Stimulated activated CD4-positive, alpha-beta T cell treated with anti-CD3 and anti-CD28 coated beads, Interleukin-4, amount 100 ng/mL, for 24 hours (primary cell): ENCODE results near the gene MYO10.
"Not testable (repeated sequence)": the region's sequence is repeated elsewhere in the genome, so short reads cannot be mapped to it uniquely, and the experiment has no call there.

ENCODE experiments used
- DNase-seq: peaks from one replicate; pipeline ENCODE4 v3.0.0-alpha.2; 2020

The MYO10 gene

DNA sequence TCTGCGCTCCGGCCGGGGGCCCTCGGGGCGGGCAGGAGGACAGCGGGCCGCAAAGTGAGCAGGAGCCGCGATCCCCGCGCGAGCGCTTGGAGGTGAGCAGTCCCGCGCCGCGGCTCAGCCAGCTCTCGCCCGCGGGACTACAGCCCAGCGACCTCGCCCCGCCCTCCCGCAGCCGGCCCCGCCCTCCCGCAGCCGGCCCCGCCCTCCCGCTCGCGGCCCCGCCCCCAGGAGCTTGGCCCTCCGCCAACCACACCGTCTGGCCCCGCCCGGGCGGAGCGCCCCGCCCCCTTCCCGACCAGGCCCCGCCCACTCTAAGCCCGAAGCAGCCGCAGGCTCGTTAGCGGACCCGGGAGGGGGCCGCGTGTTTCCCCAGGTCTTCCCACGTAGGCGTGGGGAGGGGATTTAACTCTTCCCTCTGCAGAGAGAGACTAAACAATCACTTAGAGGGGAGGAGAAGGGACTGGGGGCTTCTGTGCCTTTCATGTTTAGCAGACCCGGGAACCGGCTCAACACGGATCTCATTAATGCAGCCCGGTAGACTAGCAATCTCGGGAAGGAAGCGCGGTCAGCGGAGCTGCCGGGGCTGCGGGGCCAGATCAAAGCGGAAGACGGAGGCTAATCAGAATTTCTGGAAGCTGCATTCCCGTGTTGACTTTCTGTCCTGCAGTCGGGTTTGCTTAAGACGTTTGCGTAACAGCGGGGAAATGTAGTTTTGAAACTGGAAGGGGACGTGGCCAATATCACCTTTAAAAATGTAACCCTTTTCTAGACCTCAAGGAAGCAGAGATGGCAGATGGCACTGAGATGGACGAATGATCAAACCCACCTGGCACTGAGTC, at the start of gene MYO10:
Gene MYO10, minus strand, starts transcription at position 139 of the 839 bp plus-strand sequence. CDS start 480 bp downstream, outside the sequence.
- peak; percentile 37 for DNase-seq

- DNase-seq, result not testable (repeated sequence)
Measured at GRCh38 chr5:16985304-16985703, 49.2 kb upstream of the MYO10 start.

- DNase-seq, result no peak
Measured at GRCh38 chr5:16983972-16984371, 47.9 kb upstream of the MYO10 start.

DNA sequence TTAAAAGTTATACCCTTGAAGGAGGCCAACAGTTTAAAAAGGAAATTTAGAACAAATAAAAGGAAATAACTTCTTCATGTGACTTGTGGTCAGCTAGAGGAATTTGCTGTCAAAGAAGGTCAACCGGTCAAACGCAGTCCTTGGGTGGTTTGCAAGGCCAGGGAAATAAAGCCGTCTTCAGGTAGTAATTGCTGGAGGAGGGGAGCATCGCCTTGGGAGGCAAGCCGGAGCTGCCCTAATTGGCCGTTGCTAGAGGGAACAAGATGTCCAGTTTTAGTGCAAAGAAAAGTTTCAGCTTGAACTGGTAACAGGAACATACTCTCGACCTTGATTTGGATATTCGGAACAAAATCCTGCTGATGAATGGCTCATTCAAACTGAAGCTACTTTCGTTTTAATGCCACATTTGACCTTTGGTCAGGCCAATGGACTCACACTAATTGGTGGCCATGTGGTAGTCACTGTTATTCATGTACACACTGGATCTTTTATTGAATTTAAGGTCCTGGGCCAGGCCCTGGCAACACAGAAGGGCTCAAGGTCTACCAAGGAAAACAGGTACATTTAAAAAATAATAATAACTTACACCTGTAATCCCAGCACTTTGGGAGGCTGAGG, 47.0 kb upstream of the MYO10 start:
- DNase-seq, result no peak

DNA sequence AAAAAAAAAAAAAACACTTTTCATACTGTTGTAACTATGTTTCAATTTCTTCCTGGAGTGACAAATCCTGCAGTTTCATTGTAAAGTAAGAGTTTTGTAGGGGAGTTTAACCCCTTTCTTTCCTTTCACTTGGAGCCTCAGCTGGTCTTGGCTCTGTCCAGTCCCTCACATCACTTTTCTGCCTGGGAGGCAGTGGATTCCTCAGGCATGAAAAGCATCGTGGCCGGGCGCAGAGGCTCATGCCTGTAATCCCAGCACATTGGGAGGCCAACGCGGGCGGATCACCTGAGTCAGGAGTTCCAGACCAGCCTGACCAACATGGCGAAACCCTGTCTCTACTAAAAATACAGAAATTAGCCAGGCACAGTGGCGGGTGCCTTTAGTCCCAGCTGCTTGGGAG, 45.6 kb upstream of the MYO10 start:
- DNase-seq, result no peak

GRCh38 chr5:16980983-16981382, 44.9 kb upstream of the MYO10 start:
- DNase-seq, result no peak

- DNase-seq, result no peak
Measured at GRCh38 chr5:16978296-16978695, 42.2 kb upstream of the MYO10 start.

DNA sequence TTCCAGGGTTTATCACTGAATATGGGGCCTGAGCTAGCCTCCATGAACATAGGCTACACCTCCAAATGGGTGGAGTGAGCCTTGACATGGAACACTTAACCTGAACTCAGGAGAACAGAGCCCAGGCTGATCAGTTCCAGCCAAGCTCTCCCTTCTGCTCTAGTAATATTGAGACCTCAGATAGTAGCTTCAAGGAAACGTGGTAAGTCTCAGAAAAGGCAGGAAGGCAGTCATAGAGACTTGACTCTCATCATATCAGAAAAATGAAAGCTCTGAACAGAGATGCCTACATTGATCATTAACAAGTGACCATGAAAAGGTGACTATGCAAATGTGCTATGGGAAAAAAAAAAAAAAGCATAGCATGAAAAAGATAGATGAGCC, 40.5 kb upstream of the MYO10 start:
- no peak for DNase-seq

DNA sequence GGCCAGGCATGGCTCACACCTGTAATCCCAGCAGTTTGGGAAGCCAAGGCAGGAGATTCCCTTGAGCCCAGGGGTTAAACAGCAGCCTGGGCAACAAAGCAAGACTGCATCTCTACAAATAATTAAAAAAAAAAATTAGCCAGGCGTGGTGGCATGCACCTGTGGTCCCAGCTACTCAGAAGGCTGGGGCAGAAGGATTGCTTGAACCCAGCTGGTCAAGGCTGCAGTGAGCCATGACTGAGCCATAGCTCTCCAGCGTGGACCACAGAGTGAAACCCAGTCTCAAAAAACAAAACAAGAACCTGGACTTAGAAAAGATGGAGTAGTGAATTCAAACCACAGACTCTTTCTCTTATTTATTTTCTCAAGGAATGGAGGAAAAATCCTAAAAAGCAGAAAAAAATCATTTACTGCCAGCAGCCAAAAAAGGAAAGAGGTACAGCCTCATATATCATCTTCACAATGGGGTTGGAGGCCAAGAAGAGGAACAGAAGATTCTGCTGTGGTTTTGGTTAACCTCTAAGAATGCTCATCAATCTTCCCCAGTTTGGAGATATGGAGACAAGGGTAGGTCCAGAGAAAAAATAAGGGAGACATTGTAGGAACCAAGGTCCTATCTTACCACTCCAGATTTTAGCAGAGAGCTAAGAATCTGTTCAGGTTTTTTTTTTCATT, 40.0 kb upstream of the MYO10 start:
- DNase-seq, result no peak

DNA sequence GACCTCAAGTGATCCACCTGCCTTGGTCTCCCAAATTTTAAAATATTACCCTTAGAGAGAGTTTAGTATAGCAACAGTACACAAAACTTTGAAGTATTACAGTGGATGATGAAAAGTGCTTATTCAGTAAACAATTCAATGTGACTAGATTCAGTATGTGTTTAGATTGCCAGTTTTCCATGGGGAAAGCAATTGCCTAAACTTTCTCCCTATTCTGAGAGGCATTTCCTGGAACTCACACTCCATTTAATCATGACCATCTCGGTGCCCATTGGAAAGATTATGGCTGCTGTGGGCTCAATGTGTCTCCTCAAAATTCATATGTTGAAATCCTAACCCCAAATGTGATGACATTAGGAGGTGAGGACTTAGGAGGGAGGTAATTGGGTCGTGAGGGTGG, 38.9 kb upstream of the MYO10 start:
- DNase-seq, result no peak

DNA sequence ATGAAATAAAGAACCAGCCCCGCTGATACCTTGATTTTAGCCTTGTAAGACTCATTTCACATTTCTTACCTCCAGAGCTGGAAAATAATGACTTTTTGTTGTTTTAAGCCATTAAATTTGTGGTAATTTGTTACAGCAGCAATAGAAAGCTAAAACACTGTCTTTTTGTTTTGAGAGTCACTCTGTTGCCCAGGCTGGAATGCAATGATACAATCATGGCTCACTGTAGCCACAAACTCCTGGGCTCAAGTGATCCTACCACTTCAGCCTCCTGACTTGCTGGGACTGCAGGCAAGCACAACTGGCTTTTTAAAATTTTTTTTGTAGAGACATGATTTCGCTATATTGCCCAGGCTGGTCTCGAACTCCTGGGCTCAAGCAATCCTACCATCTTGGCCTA, 34.7 kb upstream of the MYO10 start:
- no peak for DNase-seq

DNA sequence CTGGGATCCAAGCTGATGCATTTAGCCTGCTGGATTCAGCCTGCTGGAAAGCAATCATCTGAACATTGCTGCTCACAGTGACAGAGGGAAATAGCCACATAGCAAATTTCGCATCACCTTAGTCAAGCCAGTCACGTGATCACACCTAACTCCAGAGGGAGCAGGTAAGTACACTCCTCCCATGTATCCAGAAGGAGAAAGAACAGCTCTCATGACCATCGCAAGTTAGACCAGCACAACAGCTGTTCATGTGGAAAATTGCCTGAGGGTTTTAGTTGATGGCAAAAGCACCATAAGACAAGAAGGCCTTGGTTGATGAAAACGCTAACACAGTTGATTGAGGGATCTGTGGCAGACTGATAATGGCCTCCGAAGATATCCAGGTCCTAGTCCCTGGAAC, 34.2 kb upstream of the MYO10 start:
- no peak for DNase-seq

- DNase-seq, result no peak
Measured at GRCh38 chr5:16965581-16965980, 29.5 kb upstream of the MYO10 start.

- DNase-seq, result no peak
Measured at GRCh38 chr5:16963821-16964220, 27.7 kb upstream of the MYO10 start.

DNA sequence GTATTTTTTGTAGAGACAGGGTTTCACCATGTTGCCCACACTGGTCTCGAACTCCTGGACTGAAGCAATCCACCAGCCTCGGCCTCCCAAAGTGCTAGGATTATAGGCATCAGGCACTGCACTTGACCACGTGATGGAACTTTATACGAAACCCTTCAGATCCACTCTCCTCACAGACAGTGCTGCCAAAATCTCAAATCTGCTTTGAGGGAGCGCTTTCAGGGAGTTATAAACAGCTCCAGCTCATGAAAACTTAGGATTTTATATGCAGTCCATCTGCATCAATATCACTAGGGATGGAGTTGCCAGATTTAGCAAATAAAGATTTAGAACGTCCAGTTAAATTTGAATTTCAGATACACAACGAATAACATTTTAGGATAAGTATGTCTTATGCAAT, 25.0 kb upstream of the MYO10 start:
- DNase-seq, result no peak

DNA sequence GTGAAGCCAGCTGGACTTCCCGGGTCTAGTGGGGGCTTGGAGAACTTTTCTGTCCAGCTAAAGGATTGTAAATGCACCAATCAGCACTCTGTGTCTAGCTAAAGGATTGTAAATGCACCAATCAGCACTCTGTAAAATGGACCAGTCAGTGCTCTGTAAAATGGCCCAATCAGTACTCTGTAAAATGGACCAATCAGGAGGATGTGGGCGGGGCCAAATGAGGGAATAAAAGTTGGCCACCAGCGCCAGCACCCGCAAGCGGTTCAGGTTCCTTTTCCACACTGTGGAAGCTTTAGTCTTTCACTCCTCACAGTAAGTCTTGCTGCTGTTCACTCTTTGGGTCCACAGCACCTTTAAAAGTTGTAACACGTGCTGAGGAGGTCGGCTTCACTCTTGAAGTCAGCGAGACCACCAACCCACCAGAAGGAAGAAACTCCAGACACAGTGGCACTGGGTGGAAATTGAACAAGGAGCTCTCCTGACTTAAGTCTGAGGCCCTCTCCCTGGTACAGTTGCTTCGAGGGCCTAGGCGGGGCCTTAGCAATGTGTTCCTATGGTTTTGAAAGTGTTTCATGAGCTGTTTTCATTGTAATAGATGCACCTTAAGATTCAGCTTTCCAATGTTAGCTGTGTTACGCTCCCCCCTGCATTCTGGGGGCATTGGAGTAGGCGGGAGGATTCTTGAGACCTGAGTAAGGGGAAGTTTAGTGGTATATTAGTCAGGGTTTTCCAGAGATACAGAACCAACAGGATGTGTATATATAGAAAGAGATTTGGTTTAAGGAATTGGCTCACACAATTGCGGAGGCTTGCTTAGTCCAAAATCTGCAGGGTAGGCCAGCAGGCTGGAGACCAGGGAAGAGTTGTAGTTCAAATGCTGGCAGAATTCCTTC, 21.5 kb upstream of the MYO10 start:
- DNase-seq, result no peak

GRCh38 chr5:16953729-16954128, 17.6 kb upstream of the MYO10 start:
- no peak for DNase-seq

DNA sequence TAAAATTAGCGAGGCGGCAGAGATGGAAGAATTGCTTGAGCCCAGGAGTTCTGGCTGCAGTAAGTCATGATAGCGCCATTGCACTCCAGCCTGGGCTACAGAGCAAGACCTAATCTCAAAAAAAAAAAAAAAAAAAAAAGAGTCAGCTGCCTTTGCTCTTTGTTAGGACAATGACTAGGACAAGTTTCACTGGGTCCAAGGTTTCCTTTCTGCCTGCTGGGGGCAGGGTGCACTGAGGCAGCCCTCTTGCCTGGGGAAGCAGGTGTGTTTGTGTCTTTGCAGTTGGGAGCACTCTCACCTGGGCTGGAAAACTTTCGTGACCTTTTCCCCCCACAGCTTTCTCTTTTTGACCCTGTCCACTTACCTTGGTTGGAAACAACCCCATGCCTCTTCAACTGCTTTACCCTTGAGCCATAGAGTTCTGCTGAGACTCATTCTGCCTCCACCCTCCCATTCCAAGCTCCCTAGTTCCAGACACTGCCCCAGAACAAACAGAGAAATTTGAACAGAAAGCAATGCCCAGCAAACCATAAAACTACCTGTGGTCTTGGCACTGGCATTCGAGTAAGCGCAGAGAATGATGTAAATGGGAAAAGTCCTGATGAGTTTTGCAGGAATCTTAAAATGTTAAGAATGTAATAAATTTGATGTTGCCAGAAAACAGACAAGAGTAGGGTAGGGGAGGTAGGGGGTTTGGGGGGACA, 17.0 kb upstream of the MYO10 start:
- DNase-seq, result no peak

DNA sequence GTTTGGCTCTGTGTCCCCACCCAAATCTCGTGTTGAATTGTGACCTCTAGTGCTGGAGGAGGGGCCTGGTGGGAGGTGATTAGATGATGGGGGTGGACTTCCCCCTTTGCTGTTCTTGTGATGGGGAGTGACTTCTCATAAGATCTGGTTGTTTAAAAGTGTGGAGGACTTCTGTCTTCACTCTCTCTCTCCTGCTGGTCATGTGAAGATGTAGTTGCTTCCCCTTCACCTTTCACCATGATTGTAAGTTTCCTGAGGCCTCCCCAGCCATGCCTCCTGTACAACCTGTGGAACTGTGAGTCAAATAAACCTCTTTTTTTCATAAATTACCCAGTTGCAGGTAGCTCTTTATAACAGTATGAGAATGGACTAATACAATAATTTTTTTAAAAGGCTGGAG, 10.6 kb upstream of the MYO10 start:
- DNase-seq, result no peak

- DNase-seq, result no peak
Measured at GRCh38 chr5:16944816-16945562, 8.9 kb upstream of the MYO10 start.

DNA sequence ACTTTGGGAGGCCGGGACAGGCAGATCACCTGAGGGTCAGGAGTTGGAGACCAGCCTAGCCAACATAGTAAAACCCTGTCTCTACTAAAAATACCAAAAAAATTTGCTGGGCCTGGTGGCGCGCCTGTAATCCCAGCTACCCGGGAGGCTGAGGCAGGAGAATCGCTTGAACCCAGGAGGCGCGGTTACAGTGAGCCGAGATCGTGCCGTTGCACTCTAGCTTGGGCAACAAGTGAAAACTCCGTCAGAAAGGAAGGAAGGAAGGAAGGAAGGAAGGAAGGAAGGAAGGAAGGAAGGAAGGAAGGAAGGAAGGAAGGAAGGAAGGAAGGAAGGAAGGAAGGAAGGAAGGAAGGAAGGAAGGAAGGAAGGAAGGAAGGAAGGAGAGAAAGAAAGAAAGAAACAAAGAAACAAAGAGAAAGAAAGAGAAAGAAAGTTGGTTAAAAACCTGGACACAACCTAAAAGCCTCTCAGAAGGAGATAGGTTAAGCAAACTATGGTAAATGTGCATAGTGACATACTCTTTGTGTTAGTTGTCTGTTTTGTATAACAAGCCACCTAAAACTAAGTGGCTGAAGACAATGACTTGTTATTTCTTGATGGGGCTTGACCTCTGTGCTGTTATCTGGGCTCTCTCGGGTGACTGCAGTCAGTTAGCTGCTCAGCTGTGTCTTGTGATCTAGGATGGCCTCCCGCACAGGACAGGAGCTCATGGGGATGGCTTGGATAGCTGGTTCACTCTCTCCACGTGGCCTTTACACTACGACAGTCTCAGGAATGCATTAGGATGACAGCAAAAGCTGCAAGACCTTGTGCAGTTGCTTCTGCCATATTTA, 8.0 kb upstream of the MYO10 start:
- DNase-seq, result no peak
